Measurements from ENCODE around the gene PYGM.

PYGM gene

DNA sequence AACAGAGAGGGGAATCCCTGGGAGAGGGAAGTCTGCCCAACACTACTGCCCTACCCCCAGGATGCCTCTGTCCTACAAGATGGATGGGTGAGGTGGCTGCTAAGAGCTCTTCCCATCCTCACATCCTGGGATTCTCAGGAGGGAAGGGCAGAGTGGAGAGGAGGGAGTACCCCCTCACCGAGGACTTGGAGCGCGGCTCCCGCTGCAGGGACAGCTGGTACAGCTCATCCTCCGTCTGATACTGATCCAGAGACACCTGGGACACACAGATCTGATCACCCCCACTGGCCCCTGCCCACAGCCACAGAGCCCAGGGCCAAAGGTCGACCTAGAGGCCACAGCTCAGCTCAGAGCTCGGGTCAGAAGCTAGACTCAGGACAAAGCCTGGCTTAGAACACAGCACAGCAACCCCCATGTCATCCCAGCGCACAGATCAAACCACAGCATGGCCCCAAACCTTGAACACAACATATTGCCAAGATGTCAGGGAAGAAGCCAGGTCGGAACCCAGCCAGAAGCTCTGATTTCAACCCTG lies 24.0 kb downstream of the PYGM start:
- DNase-seq (ENCODE audit: low read depth) = no peak

DNA sequence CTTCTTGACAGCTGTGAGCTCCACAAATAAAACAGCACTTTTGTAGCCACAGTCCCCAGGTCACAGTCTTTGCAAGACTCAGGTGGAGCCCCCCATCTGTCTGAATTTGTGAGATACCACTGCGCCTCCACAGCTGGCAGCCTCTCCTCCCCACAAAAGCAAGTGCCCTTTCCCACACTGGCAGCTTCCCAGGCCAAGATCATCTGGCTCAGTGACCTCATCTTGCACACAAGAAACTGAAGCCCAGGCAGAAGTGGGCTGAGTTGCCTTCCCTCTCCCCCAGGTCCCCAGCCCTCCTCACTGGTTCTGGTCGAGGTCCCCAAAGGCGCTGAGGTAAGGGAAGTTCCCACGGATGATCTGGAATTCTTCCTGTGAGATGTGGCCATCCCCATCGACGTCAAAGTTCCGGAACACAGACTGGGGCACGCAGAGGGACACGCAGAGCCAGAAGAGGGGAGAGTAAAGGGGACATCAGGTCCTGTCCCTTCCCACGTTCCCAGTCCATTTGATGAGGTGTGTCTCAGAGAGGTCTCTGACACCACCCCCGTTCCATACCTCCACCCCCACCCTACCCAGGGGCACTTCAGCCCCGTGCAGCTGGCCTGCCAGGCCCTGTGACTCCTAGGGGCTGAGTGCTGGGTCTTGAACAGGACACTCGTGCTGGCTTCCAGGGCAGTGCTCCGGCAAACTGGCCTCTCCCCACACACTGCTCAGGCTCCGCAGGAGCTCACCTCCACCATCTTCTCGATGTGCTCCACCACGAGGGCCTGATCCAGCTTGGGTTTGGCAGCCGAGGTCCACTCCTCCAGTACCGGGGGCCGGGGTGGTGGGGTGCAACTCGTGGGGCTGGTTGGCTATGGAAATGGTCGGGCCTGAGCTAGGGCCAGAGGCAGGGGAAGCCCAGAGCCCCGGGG lies 24.7 kb downstream of the PYGM start:
- DNase-seq (ENCODE audit: low read depth) = no peak

DNA sequence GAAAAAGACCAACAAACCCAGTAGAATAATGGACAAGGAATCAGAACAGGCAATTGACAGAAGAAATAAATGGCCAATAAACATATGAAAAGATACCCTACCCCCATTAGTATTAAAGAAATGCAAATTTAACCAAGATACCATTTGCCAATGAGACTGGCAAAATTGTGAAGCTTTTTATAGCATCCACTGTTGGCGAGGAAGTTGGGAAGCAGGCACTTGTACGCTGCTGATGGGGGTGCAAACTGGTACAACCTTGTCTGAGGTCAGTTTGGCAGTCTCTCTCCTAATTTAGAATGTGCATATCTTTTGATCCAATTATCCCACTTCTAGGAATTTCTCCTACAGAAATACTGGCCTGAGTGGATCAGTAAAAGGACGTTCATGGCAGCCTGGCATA lies 28.2 kb downstream of the PYGM start:
- no peak for DNase-seq (ENCODE audit: low read depth)

DNA sequence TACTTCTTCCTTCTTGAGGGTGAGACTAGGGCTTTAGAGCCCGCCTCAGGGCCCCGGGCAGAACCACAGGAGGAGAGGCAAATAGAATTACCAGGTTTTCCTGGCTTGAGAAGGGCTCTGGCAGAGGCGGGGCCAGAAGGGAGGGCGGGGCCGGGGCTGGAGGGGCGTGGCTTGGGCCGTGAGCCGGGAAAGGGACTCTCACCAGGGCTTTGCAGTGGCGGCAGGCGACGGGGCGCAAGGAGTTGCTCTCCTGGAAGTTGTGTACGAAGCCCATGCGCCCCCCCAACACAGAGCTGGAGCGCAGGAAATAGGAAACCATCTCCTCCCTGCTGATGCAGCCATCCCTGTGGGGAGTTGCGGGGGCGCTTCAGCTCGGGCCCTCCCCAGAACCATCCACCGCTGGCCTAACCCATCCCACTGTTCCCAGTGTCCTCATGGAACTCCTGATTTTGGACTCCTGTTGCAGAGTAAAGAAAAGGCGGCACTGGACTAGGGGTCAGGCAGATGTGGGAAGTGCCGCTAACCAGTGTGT lies 29.9 kb downstream of the PYGM start:
- DNase-seq (ENCODE audit: low read depth) = no peak

DNA sequence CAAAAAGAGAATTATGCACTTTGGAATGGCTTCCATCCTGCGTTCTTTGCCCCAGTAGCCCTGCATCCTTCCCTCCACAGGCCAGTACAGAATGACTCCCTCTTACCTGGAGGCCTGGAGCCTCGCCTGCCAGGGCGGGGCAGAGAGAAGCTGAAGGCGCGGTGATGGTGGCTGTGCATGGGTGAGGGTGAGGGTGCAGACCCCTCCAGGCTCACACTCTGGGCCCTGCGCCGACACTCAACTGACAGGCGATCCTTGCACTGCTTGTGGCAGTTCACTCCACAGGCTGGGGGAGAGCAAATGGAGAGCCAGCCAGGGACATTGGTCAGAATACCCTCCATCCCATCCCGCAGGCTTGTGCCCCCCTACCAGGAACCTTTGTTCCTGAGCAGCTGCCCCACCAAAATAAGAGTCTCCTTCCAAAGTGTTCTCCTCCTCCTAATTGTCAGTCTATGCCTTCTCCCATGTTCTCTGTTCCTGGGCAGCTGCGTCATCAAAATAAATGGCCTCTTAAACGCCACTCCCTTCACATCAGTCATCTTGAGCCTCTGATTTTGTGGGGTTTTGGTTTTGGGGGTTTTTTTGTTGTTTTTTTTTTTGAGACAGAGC lies 30.9 kb downstream of the PYGM start:
- DNase-seq (ENCODE audit: low read depth) = no peak

DNA sequence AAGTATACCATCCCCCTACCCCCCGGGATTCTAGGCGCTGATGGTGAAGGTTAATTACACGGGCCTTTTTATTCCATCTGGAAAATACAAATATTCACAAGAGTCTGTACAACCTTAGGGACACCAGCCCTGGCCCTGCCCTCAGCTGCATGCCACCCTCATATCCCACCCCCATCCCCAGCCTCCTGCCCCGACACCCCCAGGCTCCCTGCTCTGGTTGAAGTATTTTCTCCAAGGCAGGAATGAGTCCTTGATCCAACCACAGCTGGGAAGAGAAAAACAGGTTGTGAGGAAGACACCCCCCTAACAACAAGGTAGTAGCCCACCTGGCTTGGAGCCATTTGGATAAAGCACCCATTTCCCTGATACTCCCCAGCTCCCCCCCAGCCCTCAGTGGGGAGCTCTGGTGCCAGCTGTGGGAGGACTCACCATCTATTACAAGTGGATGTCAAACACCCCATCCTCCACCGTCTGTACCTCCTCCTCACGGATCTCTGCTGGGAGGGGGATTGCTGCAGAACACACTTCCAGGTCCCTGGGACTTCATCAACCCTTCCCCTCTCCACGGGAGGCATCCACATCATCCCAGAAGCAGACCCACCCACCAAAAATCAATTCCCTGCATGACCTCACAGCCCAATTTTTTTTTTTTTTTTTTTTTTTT lies 32.8 kb downstream of the PYGM start:
- DNase-seq (ENCODE audit: low read depth) = no peak

DNA sequence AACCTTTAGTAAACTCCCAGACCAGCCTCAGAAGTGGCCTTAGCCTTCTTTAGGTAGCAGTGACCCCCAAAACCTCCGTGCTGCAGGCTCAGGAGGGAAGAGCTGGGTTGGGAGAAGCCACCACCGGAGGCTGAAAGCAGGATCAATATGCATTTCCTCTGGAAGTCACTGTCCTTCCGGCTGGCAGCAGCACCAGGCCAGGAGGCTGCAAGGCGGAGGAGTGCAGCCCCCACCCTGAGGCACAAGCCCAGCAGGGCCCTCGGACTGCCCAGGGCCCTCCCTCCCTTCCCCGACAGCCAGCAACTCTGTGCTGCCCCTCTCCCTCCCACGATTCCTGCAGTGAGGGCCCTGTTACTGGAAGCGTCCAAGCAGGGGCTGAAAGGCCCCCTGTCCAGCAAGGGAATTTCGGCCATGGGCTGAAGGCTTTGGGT lies 33.5 kb downstream of the PYGM start:
- DNase-seq (ENCODE audit: low read depth) = no peak

DNA sequence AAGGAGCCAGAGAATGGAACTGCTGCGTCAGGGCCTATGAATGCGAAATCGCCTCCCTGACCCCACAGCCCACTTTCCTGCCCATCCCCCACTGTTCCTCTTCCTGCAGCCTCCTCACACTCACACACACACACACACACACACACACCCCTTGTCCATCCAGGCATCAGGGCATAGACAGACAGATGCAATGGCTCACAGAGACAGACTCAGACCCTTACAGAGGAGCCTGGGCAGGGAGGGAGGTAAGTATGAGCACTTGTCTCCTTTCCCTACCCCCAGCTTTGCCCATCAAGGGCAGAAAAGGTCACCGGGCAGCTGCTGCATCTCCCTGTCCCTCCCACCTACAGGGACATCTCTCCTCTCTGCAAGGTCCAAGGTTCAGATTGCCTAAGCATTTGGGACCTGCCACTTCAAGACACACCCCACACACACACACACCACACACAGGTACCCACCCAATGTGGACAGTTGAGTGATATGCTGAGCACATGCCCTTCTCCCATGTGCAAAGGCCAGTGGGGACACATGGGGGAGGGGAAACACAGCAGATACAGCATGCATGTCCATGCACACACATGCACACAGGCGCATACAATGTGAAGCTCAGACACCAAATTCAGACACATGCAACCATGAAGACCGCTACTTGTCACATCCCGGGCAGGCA lies 34.8 kb downstream of the PYGM start:
- DNase-seq (ENCODE audit: low read depth) = no peak

DNA sequence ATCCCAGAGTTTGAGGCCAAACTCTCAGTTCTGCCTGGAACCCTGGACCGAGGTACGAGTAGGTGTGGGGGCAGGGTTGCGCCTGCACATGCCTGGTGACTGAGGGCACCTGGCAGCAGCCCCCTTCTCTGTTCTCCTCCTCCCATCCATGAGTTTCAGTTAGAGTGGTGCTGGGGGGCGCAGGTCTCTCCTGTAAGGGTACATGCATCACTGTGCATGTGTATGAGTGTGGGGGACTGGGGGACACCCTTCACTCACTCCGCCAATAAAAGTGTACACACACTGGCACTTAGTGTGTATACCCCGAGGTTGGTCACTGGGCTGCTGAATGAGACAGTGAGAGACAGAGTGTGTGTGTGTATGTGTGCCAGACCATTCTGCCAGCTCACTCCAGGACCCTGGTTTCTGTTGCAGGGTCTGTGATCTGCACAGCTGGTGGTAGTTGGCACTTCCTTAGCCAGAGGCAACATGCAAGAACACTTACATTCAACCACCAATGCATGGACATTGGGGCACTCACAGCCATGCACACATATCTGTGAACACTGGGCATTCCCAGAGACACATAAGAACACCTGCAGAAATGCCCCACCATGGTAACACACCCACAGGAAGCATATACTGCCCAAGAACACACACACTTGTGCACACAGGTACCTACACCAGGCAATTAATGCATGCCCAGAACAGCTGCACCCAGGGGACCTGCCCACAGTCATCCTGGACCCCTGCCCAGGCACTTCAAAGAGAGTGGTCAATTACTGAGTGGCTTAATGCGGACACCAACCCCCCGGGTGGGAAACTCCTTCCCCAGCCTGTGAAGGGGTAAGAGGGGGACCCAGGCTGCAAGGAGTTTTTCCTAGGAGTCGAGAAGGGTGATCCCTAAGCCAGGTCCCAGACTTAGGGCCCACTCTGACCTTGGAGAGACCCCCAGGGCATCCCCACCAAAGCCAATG lies 35.6 kb downstream of the PYGM start:
- DNase-seq (ENCODE audit: low read depth) = no peak

DNA sequence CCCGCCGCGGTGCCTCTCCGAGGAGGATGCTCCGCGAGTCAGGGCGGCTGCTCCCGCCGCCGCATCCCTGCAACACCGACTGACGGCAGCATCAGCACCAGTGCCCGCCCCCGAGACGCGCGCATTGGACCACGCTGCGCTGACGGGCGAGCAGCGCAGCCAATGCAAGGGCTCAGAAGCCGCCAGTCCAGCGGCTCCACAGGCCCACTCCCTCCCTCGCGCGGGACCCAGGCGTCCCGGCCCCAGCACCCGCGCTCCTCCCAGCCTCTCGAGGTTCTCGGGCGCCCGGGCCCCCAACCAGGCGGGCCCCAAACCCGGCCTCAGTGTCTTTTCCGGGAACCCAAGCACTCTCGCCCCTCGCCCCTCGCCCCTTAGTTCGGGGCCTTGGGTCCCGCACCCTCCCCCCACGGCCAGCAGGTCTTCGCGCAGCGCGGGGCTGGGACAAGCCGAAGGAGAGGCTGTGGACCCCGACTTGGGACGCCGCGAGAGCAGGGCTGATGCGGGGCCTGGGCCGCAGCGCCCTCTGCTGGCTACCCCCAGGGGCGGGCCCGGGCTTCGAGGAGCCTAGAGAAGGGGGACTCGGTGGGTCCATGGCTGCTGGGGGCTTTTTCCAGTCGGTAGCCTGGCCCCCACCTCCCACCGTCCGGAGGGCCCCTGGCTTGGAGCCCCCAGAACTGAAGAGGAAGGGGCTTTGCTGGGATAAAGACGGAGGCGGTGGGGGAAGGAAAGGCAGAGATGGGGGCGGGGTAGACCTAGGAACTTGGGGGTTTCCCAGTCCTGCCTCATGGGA lies 36.5 kb downstream of the PYGM start, which contains the start of gene NRXN2:
NRXN2 (minus strand) TSS at position 81 of the 790 bp plus-strand sequence. CDS start 9,498 bp downstream, outside the sequence.
- no peak for DNase-seq (ENCODE audit: low read depth)

DNA sequence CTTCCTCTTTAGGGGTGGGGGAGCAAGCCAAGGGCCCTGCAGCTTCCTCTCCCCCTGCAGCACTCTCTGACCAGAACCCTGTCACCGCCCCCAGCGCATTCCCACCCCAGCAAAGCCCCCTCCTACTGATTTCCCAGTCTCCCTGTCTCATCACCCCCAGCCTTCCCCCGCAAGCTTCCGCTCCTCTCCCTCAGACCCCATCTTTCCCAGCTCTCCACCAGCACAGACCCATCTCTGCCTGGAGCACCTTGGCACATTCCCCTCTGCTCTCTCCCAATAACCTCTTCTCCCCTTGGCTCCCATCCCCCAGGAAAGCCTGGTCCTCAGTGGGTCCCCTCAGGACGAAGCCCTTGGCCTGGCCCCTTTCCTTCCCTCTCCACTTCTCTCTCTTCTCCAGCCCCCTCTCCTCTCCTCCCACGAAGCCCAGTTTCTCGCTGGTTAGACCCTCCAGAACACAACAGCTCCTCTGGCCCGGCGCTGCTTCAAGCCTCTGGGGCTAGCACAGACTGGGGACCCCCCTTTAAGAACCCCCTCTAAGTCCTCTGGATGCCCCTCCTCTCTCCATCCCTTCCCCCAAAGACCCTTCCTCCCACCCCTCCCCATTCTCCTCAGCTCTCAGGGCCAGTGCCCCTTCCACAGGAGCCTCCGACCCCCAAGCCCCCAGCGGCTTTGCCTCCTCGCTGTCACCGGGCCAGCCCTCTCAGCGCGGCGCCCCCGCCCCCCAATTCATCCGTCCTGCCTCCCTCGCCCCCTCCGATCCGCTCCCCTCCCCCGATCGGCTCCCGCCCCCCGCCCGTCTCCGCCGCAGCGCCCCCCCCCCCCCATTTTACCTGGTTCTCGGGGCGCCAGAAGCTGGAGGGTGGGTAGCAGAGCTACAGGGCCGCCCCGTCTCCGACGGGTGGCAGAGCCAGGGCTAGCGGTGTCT lies 37.4 kb downstream of the PYGM start:
- no peak for DNase-seq (ENCODE audit: low read depth)

DNA sequence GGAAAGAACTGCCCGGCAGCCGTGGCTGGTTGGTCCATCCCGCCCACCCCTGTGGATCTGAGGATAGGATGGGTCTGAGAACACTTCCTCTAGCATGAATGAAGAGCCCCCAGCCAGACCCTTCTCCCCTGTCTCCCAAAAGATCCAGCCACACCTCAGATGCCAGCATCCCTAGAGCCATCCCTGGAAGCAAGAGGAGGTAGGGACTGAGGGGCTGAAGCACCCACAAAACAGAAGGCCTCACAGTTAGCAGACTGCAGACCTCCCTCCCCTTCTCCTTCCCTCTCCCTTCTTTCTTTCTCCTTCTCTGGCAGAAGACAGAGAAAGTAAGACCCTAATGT lies 38.4 kb downstream of the PYGM start:
- no peak for DNase-seq (ENCODE audit: low read depth)

DNA sequence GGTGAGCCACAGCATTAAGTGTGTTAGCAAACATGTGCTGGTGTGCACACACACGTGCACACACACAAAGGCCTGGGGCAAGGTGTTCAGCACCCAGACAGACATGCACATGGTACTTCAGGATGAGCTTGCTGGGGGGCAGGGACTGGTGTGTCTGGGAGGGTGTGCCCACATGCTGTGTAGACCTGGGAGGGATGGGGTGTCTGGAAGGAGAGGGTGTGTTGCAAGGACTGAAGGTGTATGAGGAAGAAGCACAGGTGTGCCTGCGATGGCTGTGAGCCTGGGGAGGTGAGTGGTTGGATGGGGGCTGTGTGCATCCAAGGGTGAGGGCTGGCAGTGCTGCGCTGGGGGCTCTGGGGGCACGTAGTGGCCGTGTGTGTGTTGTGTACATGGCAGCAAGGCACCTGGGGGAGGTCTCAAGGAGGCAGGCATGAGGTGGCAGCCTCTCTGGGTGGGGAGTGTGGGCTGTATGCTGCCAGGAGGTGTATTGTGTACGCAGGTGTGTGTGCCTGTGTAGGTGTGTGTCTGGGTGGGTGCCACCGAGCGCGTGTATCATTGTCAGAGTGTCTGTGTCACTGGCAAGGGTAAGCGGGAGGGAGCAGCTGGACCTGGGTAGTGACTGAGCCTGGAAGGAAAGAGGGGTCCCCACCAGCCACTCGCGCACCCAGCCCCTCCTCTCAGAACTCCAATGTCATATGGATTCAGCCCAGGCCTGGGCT lies 39.0 kb downstream of the PYGM start:
- no peak for DNase-seq (ENCODE audit: low read depth)

DNA sequence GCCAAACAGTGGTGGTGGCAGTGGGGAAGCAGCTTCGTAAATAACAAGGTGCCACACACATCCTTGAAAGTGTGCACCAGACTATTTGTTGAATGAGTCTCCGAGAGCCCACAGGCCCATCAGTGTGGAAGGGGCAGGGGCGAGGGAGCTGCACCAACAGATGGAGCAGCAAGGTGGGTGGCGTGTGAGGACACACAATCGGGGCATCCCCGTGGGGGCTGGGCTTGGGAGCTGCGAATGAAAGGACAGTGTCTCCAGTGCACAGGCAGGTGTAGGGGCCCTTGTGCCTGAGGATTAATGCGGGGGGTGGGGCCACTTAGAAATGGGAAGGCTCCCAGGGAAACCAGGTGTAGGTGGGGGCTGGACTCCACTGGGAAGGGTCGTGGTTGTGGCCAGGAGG lies 39.6 kb downstream of the PYGM start:
- no peak for DNase-seq (ENCODE audit: low read depth)

DNA sequence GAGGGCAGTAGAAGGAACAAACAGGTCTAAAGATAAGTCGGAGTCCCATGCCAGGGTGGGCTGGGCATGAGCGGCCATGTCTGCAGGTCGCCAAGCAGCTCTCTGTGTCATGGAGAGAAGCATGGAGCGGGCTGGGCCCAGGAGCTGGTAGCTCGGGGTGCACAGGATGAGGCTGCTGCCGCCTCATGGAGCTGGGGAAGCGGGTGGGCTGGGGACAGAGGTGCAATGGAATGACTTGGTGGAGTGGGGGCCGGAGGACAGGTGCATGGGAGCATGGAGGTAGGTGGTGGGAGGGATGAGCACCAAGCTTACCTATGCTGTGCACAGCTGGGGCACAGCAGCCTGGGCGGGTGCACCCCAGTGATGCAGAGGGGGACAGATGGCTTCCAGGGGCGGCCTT lies 40.4 kb downstream of the PYGM start:
- DNase-seq (ENCODE audit: low read depth) = no peak

DNA sequence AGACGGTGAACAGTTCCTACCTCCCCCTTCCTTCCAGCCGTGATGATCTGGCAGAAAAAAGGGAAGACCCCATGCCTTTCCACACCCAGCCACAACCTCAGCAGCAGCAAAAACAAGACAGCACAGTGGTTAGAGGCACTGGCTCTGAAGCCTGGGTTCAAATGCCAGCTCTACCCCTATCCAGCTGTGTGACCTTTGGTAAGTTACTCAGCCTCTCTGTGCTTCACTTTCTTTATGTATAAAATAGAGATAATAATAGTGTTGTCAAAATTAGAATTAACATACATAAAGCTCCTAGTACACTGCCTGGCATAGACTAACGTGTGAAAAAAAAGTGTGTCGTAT lies 41.0 kb downstream of the PYGM start:
- no peak for DNase-seq (ENCODE audit: low read depth)

DNA sequence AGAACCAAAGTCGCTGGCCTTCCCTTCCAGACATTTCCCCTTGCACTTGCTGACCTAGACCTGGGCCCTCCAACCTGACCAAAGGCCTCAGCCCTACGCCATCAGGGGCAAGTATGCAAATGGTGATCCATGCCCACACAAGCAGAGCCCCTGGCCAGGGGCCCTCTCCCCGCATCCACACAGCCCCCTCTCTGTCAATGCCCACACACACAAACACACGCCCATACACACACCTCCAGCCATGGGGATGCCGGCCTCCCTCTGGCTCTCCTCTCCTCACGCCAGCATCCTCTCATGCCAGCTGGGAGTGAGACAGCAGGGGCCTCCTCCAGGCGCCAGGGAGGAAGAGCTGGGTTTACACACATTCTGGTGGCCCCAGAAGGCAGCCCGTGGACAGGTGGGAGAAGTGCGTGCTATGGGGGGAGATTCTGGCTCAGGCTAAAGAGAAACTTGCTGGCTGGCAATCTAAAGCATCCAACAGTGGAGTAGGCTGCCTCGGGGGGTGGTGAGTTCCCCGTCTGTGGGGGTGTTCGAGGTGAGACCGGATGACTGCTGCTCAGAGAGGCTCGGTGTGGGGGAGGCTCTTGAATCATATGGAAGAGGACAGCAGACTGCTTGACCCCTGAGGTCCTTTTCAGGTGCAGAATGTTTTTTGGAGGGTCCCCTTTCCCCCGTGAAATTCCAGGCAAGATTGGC lies 41.5 kb downstream of the PYGM start:
- no peak for DNase-seq (ENCODE audit: low read depth)

DNA sequence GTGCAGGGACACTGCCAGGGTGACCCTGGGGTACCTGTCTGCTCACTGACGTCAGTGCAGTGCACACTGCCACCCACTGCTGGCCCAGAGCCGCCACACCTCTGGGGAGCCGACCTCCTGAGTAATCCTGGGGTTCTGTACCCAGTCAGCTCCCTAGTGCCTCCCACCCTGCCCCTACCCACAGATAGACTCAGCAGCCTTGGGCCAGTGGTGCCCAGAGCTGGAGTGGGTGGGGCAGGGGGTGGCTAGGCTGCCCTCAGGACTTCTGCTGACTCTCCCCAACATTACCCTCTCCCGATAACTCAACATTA lies 42.6 kb downstream of the PYGM start:
- DNase-seq (ENCODE audit: low read depth) = no peak

All from non-pigmented ciliary epithelial cell (primary cell).